ENCODE measurements around the gene SLF1. TPM values are rescaled to one million over a fixed set of nuclear protein-coding genes. Genes with fewer than 3 reads are reported as not detected.

Gene SLF1
- total RNA-seq, 4 donors from 2014 or later = 6.7 to 8.4 (median 7.5) TPM

GRCh38 chr5:94595281-94595840 is 23.1 kb upstream of the SLF1 start:
- Histone ChIP-seq H3K36me3 (peaks cover 0 to 14% (median 0%) of the 10 kb centered on the region in 3 donors), H3K4me3 (no peak overlapping the region), H3K9me3 (peaks cover 0 to 11% (median 0%) of the 10 kb centered on the region in 4 donors), H3K27ac (no peak overlapping the region), H3K4me1 (no peaks in the 10 kb centered on the region), H3K27me3 (no peaks in the 10 kb centered on the region)
- DNase-seq (ENCODE audit: low spot score in 2 of 2) = no peak
- 92 to 97% methylated on average over 7 of the region's 7 CpGs for WGBS, 2 donors
- no peak for TF ChIP-seq EP300 (IDR thresholded peaks at IDR 0.05)
- no peak for TF ChIP-seq POLR2A (IDR thresholded peaks at IDR 0.05)
- no peak for TF ChIP-seq CTCF (IDR thresholded peaks at IDR 0.05)

GRCh38 chr5:94613583-94613982 is 4.9 kb upstream of the SLF1 start:
- no peaks in the 10 kb centered on the region for H3K27me3 ChIP-seq
- H3K4me1 ChIP-seq = peaks cover 0 to 13% (median 4%) of the 10 kb centered on the region in 4 donors
- H3K36me3 ChIP-seq = no peaks in the 10 kb centered on the region
- H3K9me3 ChIP-seq = no peaks in the 10 kb centered on the region
- 65 to 79% methylated on average over 2 of the region's 2 CpGs for WGBS, 2 donors
- TF ChIP-seq CTCF (IDR thresholded peaks at IDR 0.05) = no peak
- TF ChIP-seq POLR2A (IDR thresholded peaks at IDR 0.05) = no peak
- TF ChIP-seq EP300 (IDR thresholded peaks at IDR 0.05) = no peak
- H3K27ac ChIP-seq = no peak overlapping the region
- no peak for DNase-seq (ENCODE audit: low spot score in 2 of 2)
- no peak overlapping the region for H3K4me3 ChIP-seq

GRCh38 chr5:94614156-94614805 is 4.2 kb upstream of the SLF1 start:
- WGBS, 2 donors = 78 to 81% methylated on average over 2 of the region's 2 CpGs
- TF ChIP-seq POLR2A (IDR thresholded peaks at IDR 0.05) (no peak), EP300 (IDR thresholded peaks at IDR 0.05) (no peak), CTCF (IDR thresholded peaks at IDR 0.05) (no peak)

GRCh38 chr5:94615862-94616261 is 2.6 kb upstream of the SLF1 start:
- no peaks in the 10 kb centered on the region for H3K9me3 ChIP-seq
- H3K27me3 ChIP-seq = no peaks in the 10 kb centered on the region
- TF ChIP-seq CTCF (IDR thresholded peaks at IDR 0.05) = no peak
- no peak for TF ChIP-seq POLR2A (IDR thresholded peaks at IDR 0.05)
- TF ChIP-seq EP300 (IDR thresholded peaks at IDR 0.05) = no peak
- no peak overlapping the region for H3K27ac ChIP-seq
- no peak for DNase-seq (ENCODE audit: low spot score in 2 of 2)
- WGBS, 2 donors = 91 to 95% methylated on average over 3 of the region's 3 CpGs
- no peak overlapping the region for H3K4me3 ChIP-seq
- no peaks in the 10 kb centered on the region for H3K36me3 ChIP-seq
- H3K4me1 ChIP-seq = peaks cover 0 to 31% (median 12%) of the 10 kb centered on the region in 4 donors

More at GRCh38 chr5:94614156-94614805, 4.2 kb upstream of the SLF1 start:
- H3K4me1 ChIP-seq = peaks cover 0 to 17% (median 6%) of the 10 kb centered on the region in 4 donors
- H3K27ac ChIP-seq = no peak overlapping the region
- H3K4me3 ChIP-seq = no peak overlapping the region
- no peak for DNase-seq (ENCODE audit: low spot score in 2 of 2)
- H3K36me3 ChIP-seq = no peaks in the 10 kb centered on the region
- H3K9me3 ChIP-seq = no peaks in the 10 kb centered on the region
- no peaks in the 10 kb centered on the region for H3K27me3 ChIP-seq

- peak overlapping the region; percentile 61 to 88 (median 70) for H3K4me3 ChIP-seq
- H3K9me3 ChIP-seq = no peaks in the 10 kb centered on the region
- TF ChIP-seq EP300 (IDR thresholded peaks at IDR 0.05) (no peak), POLR2A (IDR thresholded peaks at IDR 0.05) (no peak), CTCF (IDR thresholded peaks at IDR 0.05) (no peak)
- no peaks in the 10 kb centered on the region for H3K27me3 ChIP-seq
- H3K36me3 ChIP-seq = no peaks in the 10 kb centered on the region
- peak overlapping the region in 2 of 4 donors; percentile 65 to 67 for H3K27ac ChIP-seq
- H3K4me1 ChIP-seq = peaks cover 0 to 31% (median 12%) of the 10 kb centered on the region in 4 donors
- 0 to 1% methylated on average over 22 to 23 of the region's 23 CpGs for WGBS, 2 donors
- DNase-seq (ENCODE audit: low spot score in 2 of 2) = peak in 1 of 2 donors; percentile 21
These were observed 408 bp upstream of the SLF1 start for GRCh38 chr5:94618029-94618492.
